Heart right ventricle (tissue), 16 donors: ENCODE measurements around the gene USP47. TPM values are rescaled to one million over a fixed set of nuclear protein-coding genes. Genes with fewer than 3 reads are reported as not detected.

Source experiments
- ATAC-seq, 8 donors: fragments of 200-7000 bp; cut with Tn5 transposase; one replicate each; pipeline ENCODE4 v1.9.1; 2020; ENCODE audit warnings: mild to moderate bottlenecking in 8 of 8, moderate library complexity in 8 of 8, moderate number of reproducible peaks in 1 of 8
- DNase-seq, 2 donors: peaks; one replicate each; pipeline ENCODE4 v3.0.0-alpha.2; 2020
- H3K27ac ChIP-seq, 10 donors: fragments of 200-600 bp; sonication (generic) in 2 of 10; one replicate each; pipeline versions ENCODE4 v1.5.0 to v1.8.0; 2020 to 2022; ENCODE audit warnings: mild to moderate bottlenecking in 3 of 10
- H3K27me3 ChIP-seq, 7 donors: fragments of 200-600 bp; one replicate each; pipeline ENCODE4 v1.8.0; 2021 to 2022; ENCODE audit warnings: mild to moderate bottlenecking in 2 of 7
- H3K36me3 ChIP-seq, 9 donors: fragments of 200-600 bp; sonication (generic) in 1 of 9; one replicate each; pipeline versions ENCODE4 v1.5.0 to v1.8.0; 2020 to 2022; ENCODE audit warnings: mild to moderate bottlenecking in 2 of 9
- H3K4me1 ChIP-seq, 9 donors: fragments of 200-600 bp; sonication (generic) in 1 of 9; one replicate each; pipeline versions ENCODE4 v1.5.0 to v1.8.0; 2020 to 2022; ENCODE audit warnings: mild to moderate bottlenecking in 4 of 9
- H3K4me3 ChIP-seq, 10 donors: fragments of 200-600 bp; sonication (generic) in 2 of 10; one replicate each; pipeline versions ENCODE4 v1.5.0 to v1.8.0; 2020 to 2022; ENCODE audit warnings: mild to moderate bottlenecking in 7 of 10, moderate library complexity in 2 of 10
- H3K9me3 ChIP-seq, 11 donors: fragments of 200-600 bp in 10 of 11; sonication (generic) in 2 of 11; one replicate each; pipeline versions ENCODE4 v1.5.0 to v1.8.0; 2013 to 2022; ENCODE audit warnings: mild to moderate bottlenecking in 2 of 11, control low read depth in 1 of 11, moderate library complexity in 1 of 11
- WGBS, 2 donors: extraction: QIAGEN DNeasy Blood & Tissue Kit; methylation state at CpG; one replicate each; pipeline ENCODE4 v1.1.7; 2013; ENCODE audit warnings: inconsistent platforms in 1 of 2; 5-methylcytosine and 5-hydroxymethylcytosine counted together
- intact Hi-C, 10 donors: fragments of 100-400 bp; cut with DNase I; formaldehyde crosslinking; loops; one replicate each; pipeline versions ENCODE4 v1.11.1 to v1.14.2; 2022
- polyA plus RNA-seq, 2 donors: library from polyadenylated mRNA; stranded (reverse); fragments of 200-250 nt; gene quantifications; one replicate each; pipeline ENCODE4 v1.2.3, GENCODE V29; 2013
- total RNA-seq, 10 donors: library from RNA; stranded (reverse); fragmentation: NEBNext Ultra II Directional in 3 of 10; extraction: Animal tissue kit (Norgen Biotek cat#: 25700) in 3 of 10; gene quantifications; one replicate each; pipeline versions ENCODE4 v1.2.1 to v1.2.4, GENCODE V29; 2021 to 2023
- TF ChIP-seq, protein P1 (sequence below), 9 donors: fragments of 200-600 bp; sonication (generic) in 2 of 9; IDR thresholded peaks; one replicate each; pipeline versions ENCODE4 v1.5.0 to v1.8.0; 2021 to 2022; ENCODE audit warnings: antibody characterized with exemption in 9 of 9, mild to moderate bottlenecking in 5 of 9, moderate library complexity in 1 of 9
- donor health status: Arrhythmogenic right ventricular cardiomyopathy.
- donor health status: ischemic (EF 13 %, LVEDD 7.1; RV severe dilation, severe dysfunction).
- donor health status: healthy with polysubstance abuse.
- donor health status: DM: no; HTN: yes; CAD: no.
- donor health status: DM: no; HTN: no; CAD: no.
- donor health status: ischemic (EF 25% LVEDD 6.9; RV normal size, moderate dysfunction).
- donor health status: ischemic (EF 25% LVEDD 5.7; RV mildly dilated, moderate dysfunction).
- donor health status: healthy.
- donor health status: DM: yes; HTN: yes; CAD: no.
- donor health status: Ischemic cardiomyopathy.
- donor health status: ischemic (EF 35%, LVEDD 5.7; RV mildly dilated, moderate dysfunction).
- donor health status: nonischemic (EF 11% LVEDD 7.7; RV severe dilation, severe dysfunction).
- donor health status: DM: yes; HTN: yes; CAD: no.
- donor health status: PGD.
- donor health status: ischemic (EF 29% LVEDD 5.4; RV normal size, mild dysfunction).
- donor health status: nonischemic (EF 23%, LVEDD 6.1; RV moderate dilation, normal function).

USP47 gene
- total and polyA plus RNA-seq, 12 donors: 30.5 to 56.4 (median 52.5) TPM

DNA sequence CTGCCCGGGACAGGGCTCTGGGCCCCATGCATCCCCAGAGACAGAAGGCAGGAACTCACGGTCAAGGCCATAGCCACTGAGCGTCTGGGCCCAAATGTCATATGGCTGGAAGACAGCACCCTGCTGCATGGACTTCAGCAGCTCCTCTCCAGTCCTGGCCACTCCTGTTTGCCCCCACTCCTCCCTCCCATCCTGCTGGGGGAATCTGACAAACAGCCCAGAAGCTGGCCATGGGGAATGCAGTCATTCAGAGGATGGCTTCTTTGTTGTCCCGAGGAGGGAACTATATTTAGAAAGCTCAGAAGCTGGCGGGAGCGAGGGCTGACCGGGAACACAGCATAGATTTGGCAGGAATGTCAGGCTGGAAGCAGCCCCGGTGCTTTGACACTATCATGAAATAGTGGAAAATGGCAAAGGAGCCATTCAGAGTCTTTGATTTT lies 131.6 kb downstream of the USP47 start:
- H3K4me1 ChIP-seq: peaks cover 58 to 100% (median 96%) of the 10 kb centered on the region in 9 donors
- TF ChIP-seq, protein P1, sequence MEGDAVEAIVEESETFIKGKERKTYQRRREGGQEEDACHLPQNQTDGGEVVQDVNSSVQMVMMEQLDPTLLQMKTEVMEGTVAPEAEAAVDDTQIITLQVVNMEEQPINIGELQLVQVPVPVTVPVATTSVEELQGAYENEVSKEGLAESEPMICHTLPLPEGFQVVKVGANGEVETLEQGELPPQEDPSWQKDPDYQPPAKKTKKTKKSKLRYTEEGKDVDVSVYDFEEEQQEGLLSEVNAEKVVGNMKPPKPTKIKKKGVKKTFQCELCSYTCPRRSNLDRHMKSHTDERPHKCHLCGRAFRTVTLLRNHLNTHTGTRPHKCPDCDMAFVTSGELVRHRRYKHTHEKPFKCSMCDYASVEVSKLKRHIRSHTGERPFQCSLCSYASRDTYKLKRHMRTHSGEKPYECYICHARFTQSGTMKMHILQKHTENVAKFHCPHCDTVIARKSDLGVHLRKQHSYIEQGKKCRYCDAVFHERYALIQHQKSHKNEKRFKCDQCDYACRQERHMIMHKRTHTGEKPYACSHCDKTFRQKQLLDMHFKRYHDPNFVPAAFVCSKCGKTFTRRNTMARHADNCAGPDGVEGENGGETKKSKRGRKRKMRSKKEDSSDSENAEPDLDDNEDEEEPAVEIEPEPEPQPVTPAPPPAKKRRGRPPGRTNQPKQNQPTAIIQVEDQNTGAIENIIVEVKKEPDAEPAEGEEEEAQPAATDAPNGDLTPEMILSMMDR (IDR thresholded peaks at IDR 0.05): no peak

DNA sequence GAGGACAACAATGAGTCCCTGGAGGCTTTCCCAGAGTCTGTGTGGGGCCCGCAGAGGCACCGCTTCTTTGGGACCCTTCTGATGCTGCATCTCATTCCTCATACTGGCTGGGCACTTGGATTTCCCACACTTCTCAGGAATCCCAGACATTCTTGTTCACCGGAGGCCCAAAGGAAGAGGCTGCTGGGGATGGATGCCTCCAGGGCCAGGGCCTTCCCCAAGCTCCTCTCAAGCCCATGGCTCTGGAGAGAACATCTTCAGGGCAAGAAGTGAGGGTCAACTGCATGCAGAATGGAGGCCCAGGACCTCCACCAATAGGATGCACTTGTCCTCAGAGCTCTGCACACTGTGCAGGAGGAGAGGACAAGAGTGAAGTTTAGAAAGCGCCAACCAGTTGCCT lies 132.1 kb downstream of the USP47 start:
- 37 to 48% methylated on average over 4 of the region's 4 CpGs for WGBS, 2 donors
- ATAC-seq: peak in 1 of 8 donors; percentile 0

More for the DNA sequence above, 131.6 kb downstream of the USP47 start:
- Histone ChIP-seq H3K9me3 (no peaks in the 10 kb centered on the region), H3K4me3 (no peak overlapping the region), H3K36me3 (no peaks in the 10 kb centered on the region), H3K27ac (peak overlapping the region; percentile 69 to 92 (median 86)), H3K27me3 (no peaks in the 10 kb centered on the region)
- ATAC-seq (peak; percentile 76 to 88 (median 80)), DNase-seq (peak; percentile 73 to 89)
- WGBS, 2 donors: 12 to 13% methylated on average over 8 of the region's 8 CpGs
- intact Hi-C loops: loop anchor here in 3 of 10 donors (5.0 to 10.0 kb wide), 3 partner anchors 44 to 69 kb away; no protein-coding TSS in a partner anchor

DNA sequence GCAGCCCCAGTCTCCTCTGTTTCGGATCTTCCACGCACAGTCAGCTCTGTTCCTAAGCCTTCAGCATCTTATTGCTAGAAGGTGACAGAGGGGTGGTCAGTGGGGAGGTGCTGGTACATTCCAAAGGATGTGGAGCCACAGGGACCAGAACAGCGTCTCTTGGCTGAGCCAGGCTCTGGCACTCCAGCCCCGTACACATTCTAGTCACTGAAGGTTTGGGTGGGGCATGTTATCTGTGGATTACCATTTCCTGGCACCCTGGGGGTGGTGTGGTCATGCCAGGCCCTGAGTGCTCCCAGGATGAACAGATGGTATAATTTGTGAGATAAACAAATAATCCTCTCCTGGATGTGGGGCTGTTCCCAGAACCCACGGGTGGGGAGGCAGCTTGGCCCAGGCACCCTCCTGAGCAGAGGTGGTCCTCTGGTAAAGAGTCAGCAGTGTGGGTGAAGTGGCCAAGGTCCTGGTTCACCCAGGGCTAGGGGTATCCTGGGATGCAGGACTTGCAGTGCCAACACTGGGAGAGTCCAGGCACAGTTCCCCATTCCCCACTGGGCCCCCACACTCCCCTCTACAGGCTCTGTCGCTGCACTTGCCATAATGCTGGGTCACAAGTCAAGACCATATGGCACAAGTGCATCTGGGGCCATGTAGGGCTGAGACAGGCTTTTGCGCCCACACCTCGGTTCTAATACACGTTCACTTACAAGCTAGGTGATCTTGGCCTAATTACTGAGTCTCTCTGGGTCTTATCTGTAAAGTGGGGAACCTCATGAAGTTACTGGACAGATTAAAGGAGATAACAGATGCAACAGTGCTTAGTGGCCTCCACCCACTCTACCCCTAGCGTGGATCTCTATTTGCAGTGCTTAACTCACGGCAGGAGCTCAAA lies 133.7 kb downstream of the USP47 start:
- DNase-seq: no peak
- intact Hi-C loops: loop anchor here in 3 of 10 donors (5.0 to 10.0 kb wide), 3 partner anchors 42 to 49 kb away; no protein-coding TSS in a partner anchor
- Histone ChIP-seq H3K4me1 (peaks cover 78 to 100% (median 99%) of the 10 kb centered on the region in 9 donors), H3K27ac (peak overlapping the region in 8 of 10 donors; percentile 76 to 92 (median 86)), H3K36me3 (no peaks in the 10 kb centered on the region), H3K27me3 (no peaks in the 10 kb centered on the region), H3K9me3 (no peaks in the 10 kb centered on the region), H3K4me3 (no peak overlapping the region)
- WGBS, 2 donors: 74 to 75% methylated on average over 11 of the region's 11 CpGs
- ATAC-seq: no peak
- TF ChIP-seq, protein P1 (IDR thresholded peaks at IDR 0.05): no peak

More for the DNA sequence above, 132.1 kb downstream of the USP47 start:
- TF ChIP-seq, protein P1 (IDR thresholded peaks at IDR 0.05): no peak
- Histone ChIP-seq H3K9me3 (no peaks in the 10 kb centered on the region), H3K27me3 (no peaks in the 10 kb centered on the region), H3K36me3 (no peaks in the 10 kb centered on the region), H3K4me3 (no peak overlapping the region), H3K27ac (peak overlapping the region; percentile 66 to 92 (median 86)), H3K4me1 (peaks cover 62 to 100% (median 96%) of the 10 kb centered on the region in 9 donors)
- intact Hi-C loops: loop anchor here in 3 of 10 donors (5.0 to 10.0 kb wide), 3 partner anchors 43 to 68 kb away; no protein-coding TSS in a partner anchor
- no peak for DNase-seq

DNA sequence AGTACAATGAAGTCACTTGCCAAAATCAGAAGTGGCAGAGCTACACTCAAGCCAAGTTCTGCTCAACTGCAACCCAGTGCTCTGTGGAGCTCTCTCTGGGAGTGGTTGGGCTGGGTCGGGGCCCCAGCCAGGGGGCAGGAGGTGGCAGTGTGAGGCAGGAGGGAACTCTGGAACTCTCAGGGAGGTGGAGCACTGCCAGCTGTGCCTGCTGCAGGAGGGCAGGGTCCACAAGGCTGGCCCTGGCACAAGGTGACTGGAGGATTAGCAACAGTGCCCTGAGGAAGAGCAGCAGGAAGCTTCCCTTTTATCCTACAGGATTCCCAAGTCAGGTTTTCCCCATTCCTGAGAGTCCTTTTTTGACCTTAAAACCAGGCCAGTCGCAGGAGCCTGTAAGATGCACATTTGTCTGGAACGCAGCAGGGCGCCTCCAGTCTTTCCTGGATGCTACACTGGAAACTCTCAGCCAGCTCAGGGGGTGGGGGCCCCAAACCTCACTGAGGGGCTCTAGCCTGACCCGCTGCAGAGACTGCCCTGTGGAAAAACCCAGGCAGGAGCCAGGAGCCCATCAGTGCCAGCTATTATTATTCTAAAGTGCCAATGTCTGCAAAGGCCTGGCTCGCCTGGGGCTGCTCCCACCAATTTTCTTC lies 134.8 kb downstream of the USP47 start:
- peak overlapping the region in 2 of 10 donors; percentile 5 for H3K4me3 ChIP-seq
- H3K4me1 ChIP-seq: peaks cover 86 to 100% (median 99%) of the 10 kb centered on the region in 9 donors
- no peaks in the 10 kb centered on the region for H3K36me3 ChIP-seq
- DNase-seq (peak in 1 of 2 donors; percentile 69), ATAC-seq (peak in 3 of 8 donors; percentile 6 to 47 (median 36))
- intact Hi-C loops: loop anchor here in 3 of 10 donors (5.0 to 10.0 kb wide), 3 partner anchors 41 to 48 kb away; no protein-coding TSS in a partner anchor
- TF ChIP-seq, protein P1 (IDR thresholded peaks at IDR 0.05): peak in 3 of 9 donors; percentile 21 to 27 (median 25)
- H3K9me3 ChIP-seq: no peaks in the 10 kb centered on the region
- H3K27me3 ChIP-seq: no peaks in the 10 kb centered on the region
- H3K27ac ChIP-seq: peak overlapping the region; percentile 8 to 92 (median 86)
- WGBS, 2 donors: 39 to 48% methylated on average over 6 of the region's 6 CpGs
